GM21447 (cell line): ENCODE measurements around the gene OAS1.
"Not testable (repeated sequence)": the region's sequence is repeated elsewhere in the genome, so short reads cannot be mapped to it uniquely, and the experiment has no call there.

ENCODE experiments used
- ATAC-seq: cut with Tn5 transposase; IDR thresholded peaks from one replicate; pipeline ENCODE4 v1.9.1; 2021; ENCODE audit not compliant: unreplicated experiment

Gene OAS1

GRCh38 chr12:112898380-112898779, 8.4 kb upstream of the OAS1 start:
- ATAC-seq, result no peak

GRCh38 chr12:112900298-112901145, 6.2 kb upstream of the OAS1 start:
- no peak for ATAC-seq

GRCh38 chr12:112901271-112901670, 5.5 kb upstream of the OAS1 start:
- ATAC-seq, result no peak

GRCh38 chr12:112904571-112904970, 2.2 kb upstream of the OAS1 start:
- no peak for ATAC-seq

GRCh38 chr12:112905451-112906089, 1.2 kb upstream of the OAS1 start:
- no peak for ATAC-seq

GRCh38 chr12:112907415-112908157, 824 bp downstream of the OAS1 start:
- peak; percentile 63 for ATAC-seq

GRCh38 chr12:112908548-112908947, 1.8 kb downstream of the OAS1 start:
- no peak for ATAC-seq

- ATAC-seq, result no peak
These were observed 2.9 kb downstream of the OAS1 start for GRCh38 chr12:112909693-112910092.

GRCh38 chr12:112913038-112913688, 6.4 kb downstream of the OAS1 start:
- ATAC-seq, result no peak

GRCh38 chr12:112913888-112914287, 7.1 kb downstream of the OAS1 start:
- ATAC-seq, result not testable (repeated sequence)

GRCh38 chr12:112916270-112916669, 9.5 kb downstream of the OAS1 start:
- no peak for ATAC-seq

- ATAC-seq, result no peak
These were observed 12.4 kb downstream of the OAS1 start for GRCh38 chr12:112919121-112919520.

GRCh38 chr12:112924986-112925385, 18.2 kb downstream of the OAS1 start:
- peak; percentile 70 for ATAC-seq

GRCh38 chr12:112926416-112927033, 19.8 kb downstream of the OAS1 start:
- ATAC-seq, result not testable (repeated sequence)

- ATAC-seq, result no peak
These were observed 20.7 kb downstream of the OAS1 start for GRCh38 chr12:112927475-112927874.

- no peak for ATAC-seq
These were observed 21.2 kb downstream of the OAS1 start for GRCh38 chr12:112927925-112928324.

- ATAC-seq, result no peak
These were observed 22.2 kb downstream of the OAS1 start for GRCh38 chr12:112928978-112929377.

GRCh38 chr12:112929715-112930114, 23.0 kb downstream of the OAS1 start:
- ATAC-seq, result no peak

- ATAC-seq, result no peak
These were observed 23.6 kb downstream of the OAS1 start for GRCh38 chr12:112930350-112930749.

- no peak for ATAC-seq
These were observed 25.8 kb downstream of the OAS1 start for GRCh38 chr12:112932485-112933128.
